ACC112 (cell line): ENCODE results near the gene SHBG.

Experiments
- H2AFZ ChIP-seq: fragments of 200-600 bp; sonication (generic); one replicate; pipeline ENCODE4 v1.6.0; 2017; ENCODE audit warnings: antibody characterized with exemption, low read length; ENCODE audit not compliant: unreplicated experiment
- H3K27ac ChIP-seq: fragments of 200-600 bp; sonication (generic); 2 replicates; pipeline ENCODE4 v1.5.1; 2014; ENCODE audit warnings: low read depth, mild to moderate bottlenecking, antibody characterized with exemption, low read length, moderate library complexity
- H3K27me3 ChIP-seq: fragments of 200-600 bp; sonication (generic); 2 replicates; pipeline ENCODE4 v1.6.1; 2014; ENCODE audit warnings: mild to moderate bottlenecking, antibody characterized with exemption, low read length, moderate library complexity, mixed read lengths; ENCODE audit not compliant: insufficient read depth
- H3K36me3 ChIP-seq: fragments of 200-600 bp; sonication (generic); 2 replicates; pipeline ENCODE4 v1.6.1; 2016; ENCODE audit warnings: mild to moderate bottlenecking, antibody characterized with exemption, low read length, moderate library complexity, mixed read lengths; ENCODE audit not compliant: insufficient read depth
- H3K4me1 ChIP-seq: fragments of 200-600 bp; sonication (generic); one replicate; pipeline ENCODE4 v1.6.1; 2016; ENCODE audit warnings: low read length, mixed read lengths; ENCODE audit not compliant: insufficient read depth, unreplicated experiment, control insufficient read depth
- H3K4me3 ChIP-seq: fragments of 200-600 bp; sonication (generic); 2 replicates; pipeline ENCODE4 v1.5.1; 2014; ENCODE audit warnings: mild to moderate bottlenecking, low read depth, low read length
- H3K79me2 ChIP-seq: fragments of 200-600 bp; sonication (generic); one replicate; pipeline ENCODE4 v1.6.0; 2016; ENCODE audit warnings: low read length; ENCODE audit not compliant: control insufficient read depth, unreplicated experiment, insufficient read depth

The SHBG gene

GRCh38 chr17:7668482-7668881, 38.5 kb downstream of the SHBG start:
- H3K36me3 ChIP-seq: peaks cover 10% of the 10 kb centered on the region

GRCh38 chr17:7673239-7673638, 43.3 kb downstream of the SHBG start:
- Histone ChIP-seq H3K36me3 (peaks cover 32% of the 10 kb centered on the region), H3K4me3 (no peak overlapping the region), H3K27me3 (no peaks in the 10 kb centered on the region), H3K27ac (no peak overlapping the region), H2AFZ (no peak overlapping the region), H3K4me1 (no peaks in the 10 kb centered on the region), H3K79me2 (no peaks in the 10 kb centered on the region)

More at GRCh38 chr17:7668482-7668881, 38.5 kb downstream of the SHBG start:
- Histone ChIP-seq H3K27ac (no peak overlapping the region), H2AFZ (no peak overlapping the region), H3K79me2 (no peaks in the 10 kb centered on the region), H3K4me3 (no peak overlapping the region), H3K4me1 (no peaks in the 10 kb centered on the region), H3K27me3 (no peaks in the 10 kb centered on the region)

DNA sequence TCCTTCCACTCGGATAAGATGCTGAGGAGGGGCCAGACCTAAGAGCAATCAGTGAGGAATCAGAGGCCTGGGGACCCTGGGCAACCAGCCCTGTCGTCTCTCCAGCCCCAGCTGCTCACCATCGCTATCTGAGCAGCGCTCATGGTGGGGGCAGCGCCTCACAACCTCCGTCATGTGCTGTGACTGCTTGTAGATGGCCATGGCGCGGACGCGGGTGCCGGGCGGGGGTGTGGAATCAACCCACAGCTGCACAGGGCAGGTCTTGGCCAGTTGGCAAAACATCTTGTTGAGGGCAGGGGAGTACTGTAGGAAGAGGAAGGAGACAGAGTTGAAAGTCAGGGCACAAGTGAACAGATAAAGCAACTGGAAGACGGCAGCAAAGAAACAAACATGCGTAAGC, 45.0 kb downstream of the SHBG start:
- H3K27ac ChIP-seq: no peak overlapping the region
- no peak overlapping the region for H2AFZ ChIP-seq
- no peaks in the 10 kb centered on the region for H3K79me2 ChIP-seq
- H3K4me1 ChIP-seq: no peaks in the 10 kb centered on the region
- H3K4me3 ChIP-seq: no peak overlapping the region
- H3K36me3 ChIP-seq: peaks cover 32% of the 10 kb centered on the region
- H3K27me3 ChIP-seq: no peaks in the 10 kb centered on the region

DNA sequence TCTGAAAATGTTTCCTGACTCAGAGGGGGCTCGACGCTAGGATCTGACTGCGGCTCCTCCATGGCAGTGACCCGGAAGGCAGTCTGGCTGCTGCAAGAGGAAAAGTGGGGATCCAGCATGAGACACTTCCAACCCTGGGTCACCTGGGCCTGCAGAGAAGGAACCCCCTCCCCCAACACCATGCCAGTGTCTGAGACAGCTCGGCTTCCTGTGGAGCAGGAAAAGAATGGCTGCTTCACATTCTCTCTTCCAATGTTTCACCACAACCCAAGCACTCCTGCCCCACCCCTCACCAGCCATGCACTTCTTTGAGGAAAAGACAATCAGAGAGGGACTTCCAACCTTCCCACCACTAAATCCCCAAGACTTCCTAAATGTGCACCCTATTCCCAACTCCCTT, 46.6 kb downstream of the SHBG start:
- Histone ChIP-seq H3K79me2 (no peaks in the 10 kb centered on the region), H3K4me3 (no peak overlapping the region), H3K36me3 (peaks cover 27% of the 10 kb centered on the region), H2AFZ (no peak overlapping the region), H3K27me3 (no peaks in the 10 kb centered on the region), H3K27ac (no peak overlapping the region), H3K4me1 (no peaks in the 10 kb centered on the region)

GRCh38 chr17:7677388-7678067, 47.6 kb downstream of the SHBG start:
- no peaks in the 10 kb centered on the region for H3K27me3 ChIP-seq
- H2AFZ ChIP-seq: no peak overlapping the region
- H3K79me2 ChIP-seq: peaks cover 3% of the 10 kb centered on the region
- no peaks in the 10 kb centered on the region for H3K4me1 ChIP-seq
- H3K4me3 ChIP-seq: no peak overlapping the region
- no peak overlapping the region for H3K27ac ChIP-seq
- peaks cover 27% of the 10 kb centered on the region for H3K36me3 ChIP-seq
